ENCODE data around the gene ZNF275. TPM values are rescaled to one million over a fixed set of nuclear protein-coding genes. Genes with fewer than 3 reads are reported as not detected.

Gene ZNF275
- total and polyA plus RNA-seq, 5 experiments from 2014 or later: 4.8 to 17.1 (median 7.5) TPM

DNA sequence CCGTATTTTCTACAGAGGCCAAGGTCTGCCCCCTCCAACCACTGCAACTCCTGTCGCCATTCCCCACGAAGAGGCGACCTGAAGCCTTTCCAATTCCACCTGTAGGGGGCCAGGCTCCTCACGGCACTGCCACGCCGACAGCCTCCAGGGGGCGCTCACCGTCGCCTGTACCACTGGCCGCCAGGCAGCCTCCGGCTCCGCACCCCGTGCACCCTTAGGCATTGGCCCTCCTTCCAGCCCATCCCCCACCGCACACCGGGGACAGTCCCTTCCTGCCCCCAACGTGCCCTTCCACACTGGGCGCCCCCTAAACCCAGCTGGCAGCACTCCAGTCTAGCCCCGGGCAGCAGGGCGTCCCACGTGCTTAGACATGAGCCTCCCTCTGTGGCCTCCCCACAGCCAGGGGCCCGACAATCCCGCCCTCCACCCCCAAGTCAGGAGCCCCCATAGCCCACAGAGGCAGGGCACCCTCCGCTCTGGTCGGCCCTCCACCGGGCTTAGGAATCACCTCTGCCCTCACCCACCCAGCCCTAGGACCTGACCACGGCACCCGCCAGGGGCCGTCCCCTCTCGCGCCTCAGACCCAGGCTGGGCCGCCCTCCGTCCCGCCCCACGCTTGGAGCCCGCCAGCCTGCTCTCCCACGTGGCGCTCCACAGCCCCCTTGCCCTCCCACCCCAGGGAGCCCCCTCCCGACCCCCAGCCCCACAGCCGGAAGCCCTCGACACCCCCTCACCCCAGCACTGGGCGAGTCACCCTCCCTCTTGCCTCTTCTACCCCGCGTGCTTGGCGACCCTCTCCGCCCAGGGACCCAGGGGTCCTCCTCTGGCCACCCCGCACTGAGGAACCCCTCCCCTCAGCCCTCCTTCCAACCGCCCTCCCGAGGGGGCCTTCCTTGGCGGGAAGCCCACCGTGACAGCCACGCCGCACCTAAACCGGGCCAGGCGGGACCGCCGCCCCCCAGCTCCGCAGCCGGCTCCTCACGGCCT, 66.5 kb downstream of the ZNF275 start:
- DNase-seq: peak; percentile 6 to 67 (median 26)
- Mint-ChIP-seq H3K27ac (peak overlapping the region in 1 of 10 donors; percentile 43), H3K4me1 (peaks cover 0 to under 1% (median 0%) of the 10 kb centered on the region in 4 donors), H3K4me3 (no peak overlapping the region), H3K27me3 (no peaks in the 10 kb centered on the region), H3K9me3 (no peaks in the 10 kb centered on the region), H3K36me3 (no peaks in the 10 kb centered on the region)
- peak in 1 of 2 donors; percentile 62 for ATAC-seq
- POLR2A ChIA-PET: no interaction called here

GRCh38 chrX:153401133-153401764, 67.3 kb downstream of the ZNF275 start, which contains the start of gene PNMA6E:
TSS of gene PNMA6E (minus strand) at chrX:153401350. CDS start at chrX:153398849, 2,501 bp downstream.
- ATAC-seq (no peak), DNase-seq (no peak)
- POLR2A ChIA-PET: no interaction called here
- H3K4me3 Mint-ChIP-seq: no peak within 1 kb of the TSS
- no peaks in the 10 kb centered on the region for H3K36me3 Mint-ChIP-seq
- H3K4me1 Mint-ChIP-seq: no peaks in the 10 kb centered on the region
- peak within 1 kb of the TSS in 1 of 10 donors; percentile 43 for H3K27ac Mint-ChIP-seq
- no peaks in the 10 kb centered on the region for H3K9me3 Mint-ChIP-seq
- H3K27me3 Mint-ChIP-seq: no peaks in the 10 kb centered on the region

Other genes with a start within 250 kb of the ZNF275 start
- gene MAGEA1, start 154.9 kb upstream of the ZNF275 start, total RNA-seq: not detected
- not detected for gene MAGEA1, start 154.9 kb upstream of the ZNF275 start, polyA plus RNA-seq
- not detected for gene PNMA6F, start 12.4 kb upstream of the ZNF275 start, total RNA-seq
- gene PNMA6F, start 12.4 kb upstream of the ZNF275 start, polyA plus RNA-seq: not detected
- not detected for gene PNMA6E, start 67.2 kb downstream of the ZNF275 start, total RNA-seq
- gene PNMA6E, start 67.2 kb downstream of the ZNF275 start, polyA plus RNA-seq: not detected
- gene ZFP92, start 77.3 kb downstream of the ZNF275 start, total RNA-seq: under 1 TPM; 0.47 to 0.49 TPM
- under 1 TPM; 0.06 to 0.24 (median 0.19) TPM for gene ZFP92, start 77.3 kb downstream of the ZNF275 start, polyA plus RNA-seq
- gene TREX2, start 111.9 kb downstream of the ZNF275 start, total RNA-seq: 1 to 10 TPM; 4.6 to 5.5 TPM
- 1 to 10 TPM in 1 of 3 donors, under 1 TPM in 2; 0.30 to 1.2 (median 0.32) TPM for gene TREX2, start 111.9 kb downstream of the ZNF275 start, polyA plus RNA-seq
- gene HAUS7, start 136.4 kb downstream of the ZNF275 start, total RNA-seq: 10 to 100 TPM; 33.3 to 38.9 TPM
- gene HAUS7, start 136.4 kb downstream of the ZNF275 start, polyA plus RNA-seq: 10 to 100 TPM; 19.6 to 30.1 (median 25.6) TPM
- not detected for gene BGN, start 160.8 kb downstream of the ZNF275 start, total RNA-seq
- gene BGN, start 160.8 kb downstream of the ZNF275 start, polyA plus RNA-seq: not detected
- gene ATP2B3, start 183.5 kb downstream of the ZNF275 start, total RNA-seq: not detected
- gene ATP2B3, start 183.5 kb downstream of the ZNF275 start, polyA plus RNA-seq: not detected